RWPE1 (cell line): ENCODE results near the gene POGZ.

Experiments
- CTCF ChIA-PET: fragments of 350-600 bp; sonication (Branson Sonifier 250); formaldehyde crosslinking; extraction: SDS; loops from one replicate; lab custom pipeline; 2021; lab: Yijun Ruan, JAX
- POLR2A ChIA-PET: fragments of 400-600 bp; formaldehyde crosslinking; extraction: SDS; loops from one replicate; lab custom pipeline; 2020; ENCODE audit warnings: antibody characterized with exemption; ENCODE audit not compliant: low non-redundant PET; lab: Yijun Ruan, JAX
- DNase-seq: peaks from one replicate; pipeline ENCODE4 v3.0.0; 2012; ENCODE audit warnings: low spot score
- H3K27ac ChIP-seq: fragments of 450-650 bp; 2 replicates; pipeline ENCODE4 v1.5.1; 2017
- TF ChIP-seq, protein P1 (sequence below): fragments of 450-650 bp; conservative IDR thresholded peaks from 2 replicates; pipeline ENCODE4 v1.5.1; 2017; ENCODE audit warnings: low read depth, mild to moderate bottlenecking

The POGZ gene

DNA sequence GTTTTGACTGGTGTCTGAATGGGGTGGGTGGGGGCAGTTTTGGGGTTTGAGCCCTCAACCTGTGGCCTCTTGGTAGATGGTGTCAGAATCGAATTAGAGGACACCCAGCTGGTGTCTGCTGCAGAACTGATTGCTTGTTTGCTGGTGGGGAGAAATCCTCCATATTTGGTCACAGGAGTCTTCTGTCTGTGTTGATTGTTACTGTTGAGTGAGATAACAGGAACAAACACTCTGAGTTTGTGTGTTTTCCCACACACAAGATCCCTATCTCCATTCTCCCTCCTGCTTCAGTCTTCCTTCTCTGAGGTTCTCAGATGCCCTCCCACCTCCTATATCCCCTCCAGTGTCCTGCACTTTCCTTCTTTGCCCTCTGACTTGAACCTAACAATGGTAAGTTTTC is 32.8 kb upstream of the POGZ start:
- ChIA-PET POLR2A (no interaction called here), CTCF (no interaction called here)
- no peak for DNase-seq
- no peak overlapping the region for H3K27ac ChIP-seq
- TF ChIP-seq, protein P1, sequence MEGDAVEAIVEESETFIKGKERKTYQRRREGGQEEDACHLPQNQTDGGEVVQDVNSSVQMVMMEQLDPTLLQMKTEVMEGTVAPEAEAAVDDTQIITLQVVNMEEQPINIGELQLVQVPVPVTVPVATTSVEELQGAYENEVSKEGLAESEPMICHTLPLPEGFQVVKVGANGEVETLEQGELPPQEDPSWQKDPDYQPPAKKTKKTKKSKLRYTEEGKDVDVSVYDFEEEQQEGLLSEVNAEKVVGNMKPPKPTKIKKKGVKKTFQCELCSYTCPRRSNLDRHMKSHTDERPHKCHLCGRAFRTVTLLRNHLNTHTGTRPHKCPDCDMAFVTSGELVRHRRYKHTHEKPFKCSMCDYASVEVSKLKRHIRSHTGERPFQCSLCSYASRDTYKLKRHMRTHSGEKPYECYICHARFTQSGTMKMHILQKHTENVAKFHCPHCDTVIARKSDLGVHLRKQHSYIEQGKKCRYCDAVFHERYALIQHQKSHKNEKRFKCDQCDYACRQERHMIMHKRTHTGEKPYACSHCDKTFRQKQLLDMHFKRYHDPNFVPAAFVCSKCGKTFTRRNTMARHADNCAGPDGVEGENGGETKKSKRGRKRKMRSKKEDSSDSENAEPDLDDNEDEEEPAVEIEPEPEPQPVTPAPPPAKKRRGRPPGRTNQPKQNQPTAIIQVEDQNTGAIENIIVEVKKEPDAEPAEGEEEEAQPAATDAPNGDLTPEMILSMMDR: no peak

DNA sequence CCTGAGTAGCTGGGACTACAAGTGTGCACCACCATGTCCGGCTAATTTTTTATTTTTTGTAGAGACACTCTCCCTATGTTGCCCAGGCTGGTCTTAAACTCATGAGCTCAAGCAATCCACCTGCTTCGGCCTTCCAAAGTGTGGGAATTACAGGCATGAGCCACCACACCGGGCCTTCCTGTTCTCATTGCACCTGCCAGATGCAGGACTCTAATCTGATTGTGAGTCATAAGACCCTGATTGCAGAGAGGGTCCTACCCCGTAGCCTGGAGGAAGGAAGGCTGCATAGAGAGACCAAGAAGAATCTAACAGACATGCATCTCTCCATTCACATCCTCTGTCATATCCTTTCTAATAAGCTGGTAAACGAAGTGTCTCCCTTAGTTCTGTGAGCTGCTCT is 32.3 kb upstream of the POGZ start:
- no peak overlapping the region for H3K27ac ChIP-seq
- TF ChIP-seq, protein P1: no peak
- ChIA-PET POLR2A (no interaction called here), CTCF (no interaction called here)
- no peak for DNase-seq

DNA sequence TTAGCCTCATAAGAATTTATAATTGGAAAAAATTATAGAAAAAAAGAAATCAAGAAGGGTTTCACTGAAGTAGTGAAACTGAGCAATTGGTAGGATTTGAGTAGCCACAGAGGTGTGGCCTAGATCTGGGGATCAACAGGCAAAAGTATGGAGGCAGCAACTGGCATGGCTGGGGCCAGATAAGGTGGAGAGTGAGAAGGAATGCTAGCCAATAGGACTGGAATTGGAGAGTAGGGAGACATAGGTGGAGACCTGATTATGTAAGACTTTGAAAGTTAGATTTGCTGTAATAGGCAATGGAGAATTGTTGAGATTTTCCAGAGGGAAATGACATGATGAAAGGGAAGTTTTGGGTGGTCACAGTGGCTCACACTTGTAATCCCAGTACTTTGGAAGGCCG is 27.3 kb upstream of the POGZ start:
- no peak for DNase-seq
- ChIA-PET CTCF (no interaction called here), POLR2A (no interaction called here)
- TF ChIP-seq, protein P1: no peak
- no peak overlapping the region for H3K27ac ChIP-seq

DNA sequence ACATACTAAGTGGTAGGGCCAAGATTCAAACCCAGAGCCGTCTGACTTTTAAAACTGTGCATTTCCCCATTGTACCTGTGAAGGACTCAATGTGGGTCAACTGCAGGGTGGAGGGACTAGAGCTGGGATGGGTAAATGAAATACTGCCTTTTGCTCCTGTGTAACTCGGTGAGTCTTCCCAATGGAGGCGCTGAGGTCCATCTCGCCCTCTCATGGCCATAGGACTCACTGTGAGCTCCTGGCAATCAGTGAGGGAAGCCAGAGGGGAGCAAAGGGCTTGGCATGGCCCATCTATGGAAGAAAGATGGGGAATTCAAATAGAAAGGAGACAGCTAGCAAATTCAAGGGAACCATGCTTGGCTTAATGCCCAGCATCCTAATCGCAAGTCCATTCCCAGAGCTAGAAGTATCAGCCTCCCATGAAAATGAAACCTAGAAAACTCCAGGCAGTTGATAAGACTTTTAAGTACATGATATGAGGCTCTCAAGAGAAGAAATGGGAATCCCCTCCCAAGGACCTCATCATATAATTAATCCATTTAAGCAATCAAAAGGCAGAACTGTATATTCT is 26.5 kb upstream of the POGZ start:
- POLR2A ChIA-PET: no interaction called here
- TF ChIP-seq, protein P1: no peak
- DNase-seq: no peak
- CTCF ChIA-PET: interaction anchor here (0.7 kb wide), 1 partner anchor 545 kb away, joined by 5 read pairs; no protein-coding TSS in a partner anchor
- no peak overlapping the region for H3K27ac ChIP-seq

DNA sequence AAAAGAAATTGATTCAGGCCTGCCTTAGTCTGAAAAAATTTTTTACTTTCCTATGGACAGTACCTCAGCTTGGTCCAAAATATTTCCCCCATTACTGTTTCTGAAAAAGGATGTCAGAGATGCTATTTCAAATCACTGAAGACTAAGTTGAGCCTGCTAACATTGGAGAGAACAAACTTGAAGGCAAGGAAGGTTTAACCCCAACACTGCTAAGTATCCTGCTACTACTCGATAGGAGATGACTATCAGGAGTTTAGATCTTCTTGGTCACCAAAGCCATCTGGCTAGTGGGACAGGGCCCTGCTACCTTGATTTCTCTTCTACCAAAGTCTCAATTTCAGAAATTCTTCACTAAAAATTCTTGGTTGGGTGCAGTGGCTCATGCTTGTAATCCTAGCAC is 22.7 kb upstream of the POGZ start:
- POLR2A ChIA-PET: no interaction called here

DNA sequence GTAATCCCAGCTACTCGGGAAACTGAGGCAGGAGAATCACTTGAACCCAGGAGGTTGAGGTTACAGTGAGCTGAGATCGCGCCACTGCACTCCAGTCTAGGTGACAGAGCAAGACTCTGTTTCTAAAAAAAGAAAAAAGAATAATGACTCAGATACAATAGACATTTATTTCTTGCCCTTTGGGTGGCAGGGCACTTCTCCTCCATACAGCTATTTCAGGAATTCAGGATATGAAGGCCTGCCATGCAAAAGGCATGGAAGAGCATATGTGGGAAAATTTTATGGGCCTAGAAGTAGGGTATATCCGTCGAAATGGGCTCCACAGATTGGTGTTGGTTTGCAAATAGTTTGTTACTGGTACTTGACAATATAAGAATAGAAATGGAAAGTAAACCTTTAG is 20.2 kb upstream of the POGZ start:
- TF ChIP-seq, protein P1: no peak
- ChIA-PET CTCF (no interaction called here), POLR2A (interaction anchor here (0.6 kb wide), 2 partner anchors 37 to 83 kb away, joined by 3 read pairs; no protein-coding TSS in a partner anchor)
- no peak for DNase-seq
- H3K27ac ChIP-seq: no peak overlapping the region

More for the DNA sequence above, 22.7 kb upstream of the POGZ start:
- CTCF ChIA-PET: no interaction called here
- no peak overlapping the region for H3K27ac ChIP-seq
- DNase-seq: no peak
- TF ChIP-seq, protein P1: no peak
